OCI-LY7 (cell line): ENCODE data around the gene TRIM8. TPM values are rescaled to one million over a fixed set of nuclear protein-coding genes. Genes with fewer than 3 reads are reported as not detected.

Experiments used
- BruUV-seq: library from RNA; stranded (reverse); fragments of 400-500 nt; replicated peaks from 2 replicates; lab custom pipeline; 2021; lab: Mats Ljungman, UMichigan
- CTCF ChIA-PET: fragments of 300-600 bp; sonication (Branson Sonifier 250); formaldehyde crosslinking; loops from one replicate; lab custom pipeline; 2022; ENCODE audit warnings: antibody characterized with exemption; ENCODE audit not compliant: unreplicated experiment; lab: Charles Lee
- POLR2A ChIA-PET: fragments of 300-600 bp; sonication (Branson Sonifier 250); formaldehyde crosslinking; loops from one replicate; lab custom pipeline; 2022; ENCODE audit warnings: antibody characterized with exemption; lab: Charles Lee
- DNase-seq: peaks from one replicate; pipeline ENCODE4 v3.0.0-alpha.2; 2015; ENCODE audit warnings: low spot score
- H2AFZ ChIP-seq: fragments of 200-600 bp; sonication (generic), shearing (Covaris generic); 2 replicates; pipeline ENCODE4 v1.6.1; 2014; ENCODE audit warnings: mild to moderate bottlenecking, antibody characterized with exemption, low read length, moderate library complexity
- H3K27ac ChIP-seq: fragments of 200-600 bp; sonication (generic); 2 replicates; pipeline ENCODE4 v1.5.1; 2014; ENCODE audit warnings: mixed run types, low read depth, mild to moderate bottlenecking, moderate library complexity, low read length, inconsistent platforms; ENCODE audit not compliant: poor library complexity, severe bottlenecking
- H3K36me3 ChIP-seq: fragments of 200-600 bp; sonication (generic); 2 replicates; pipeline ENCODE4 v1.6.1; 2014; ENCODE audit warnings: mild to moderate bottlenecking, antibody characterized with exemption, low read length, moderate library complexity, mixed read lengths; ENCODE audit not compliant: insufficient read depth
- H3K4me1 ChIP-seq: fragments of 200-600 bp; sonication (generic); 2 replicates; pipeline ENCODE4 v1.5.1; 2014; ENCODE audit warnings: mild to moderate bottlenecking, low read length; ENCODE audit not compliant: insufficient read depth, poor library complexity, severe bottlenecking
- H3K4me2 ChIP-seq: fragments of 200-600 bp; sonication (generic); 2 replicates; pipeline ENCODE4 v1.6.1; 2014; ENCODE audit warnings: mild to moderate bottlenecking, low read length
- H3K4me3 ChIP-seq: fragments of 200-600 bp; sonication (generic); 2 replicates; pipeline ENCODE4 v1.5.1; 2014; ENCODE audit warnings: mild to moderate bottlenecking, low read depth, low read length; ENCODE audit not compliant: poor library complexity, severe bottlenecking
- H3K79me2 ChIP-seq: fragments of 200-600 bp; sonication (generic); 2 replicates; pipeline ENCODE4 v1.6.1; 2016; ENCODE audit warnings: low read depth, mild to moderate bottlenecking, low read length, moderate library complexity, mixed read lengths; ENCODE audit not compliant: insufficient read depth
- H3K9me2 ChIP-seq: fragments of 200-600 bp; sonication (generic); 2 replicates; pipeline ENCODE4 v1.6.1; 2016; ENCODE audit warnings: mild to moderate bottlenecking, low read length, mixed read lengths; ENCODE audit not compliant: insufficient read depth
- H3K9me3 ChIP-seq: fragments of 200-600 bp; sonication (generic); 2 replicates; pipeline ENCODE4 v1.6.1; 2014; ENCODE audit warnings: mild to moderate bottlenecking, mixed run types, low read length, mixed read lengths
- H4K20me1 ChIP-seq: fragments of 200-600 bp; sonication (generic); 2 replicates; pipeline ENCODE4 v1.6.1; 2014; ENCODE audit warnings: mild to moderate bottlenecking, antibody characterized with exemption, low read length, moderate library complexity, mixed read lengths; ENCODE audit not compliant: insufficient read depth
- EZH2phosphoT487 ChIP-seq: fragments of 200-600 bp; sonication (generic); IDR thresholded peaks from 2 replicates; pipeline ENCODE4 v1.6.1; 2018; ENCODE audit warnings: low read depth, borderline replicate concordance, mild to moderate bottlenecking, mixed run types, antibody characterized with exemption, low read length, moderate library complexity, mixed read lengths
- intact Hi-C: fragments of 100-400 bp; cut with micrococcal nuclease; formaldehyde crosslinking; loops from one replicate; pipeline ENCODE4 v1.10.0; 2022; ENCODE audit not compliant: unreplicated experiment
- total RNA-seq, 2 experiments: library from RNA; depleted of rRNA in 1 of 2; stranded (reverse); fragments of >200 nt in 1 of 2; shearing (Covaris generic) in 1 of 2; gene quantifications; 2 replicates each; pipeline ENCODE4 v1.2.3, GENCODE V29; 2014 to 2022
- TF ChIP-seq, protein P1 (sequence below): fragments of 200-600 bp; sonication (generic); conservative IDR thresholded peaks from 2 replicates; pipeline ENCODE4 v1.5.1; 2014; ENCODE audit warnings: mild to moderate bottlenecking, antibody characterized with exemption, low read length, moderate library complexity, mixed read lengths

The TRIM8 gene
- total RNA-seq, 2 experiments from 2014 or later: 54.2 to 92.1 TPM

DNA sequence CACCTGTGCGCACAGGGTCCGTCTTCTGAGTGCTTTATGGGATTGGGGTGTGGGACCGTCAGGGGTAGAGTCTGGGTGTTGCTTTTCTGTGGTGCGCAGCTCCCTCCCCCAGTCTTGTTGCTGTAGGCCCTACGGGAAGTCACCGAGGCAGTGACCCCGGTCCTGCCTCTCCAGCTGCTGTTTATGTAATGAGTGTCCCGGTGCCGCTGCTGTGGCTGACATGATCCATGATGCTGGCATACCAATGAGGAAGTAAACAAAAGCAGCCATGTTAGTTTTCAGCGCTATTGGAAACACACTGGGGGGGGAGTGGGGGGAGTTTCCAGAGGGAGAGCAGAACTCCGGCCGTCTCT lies 1.1 kb downstream of the TRIM8 start:
- peaks cover 25% of the 10 kb centered on the region; the same call in 1 of the 2 replicates for H3K36me3 ChIP-seq
- no peak for TF ChIP-seq EZH2phosphoT487
- TF ChIP-seq, protein P1, sequence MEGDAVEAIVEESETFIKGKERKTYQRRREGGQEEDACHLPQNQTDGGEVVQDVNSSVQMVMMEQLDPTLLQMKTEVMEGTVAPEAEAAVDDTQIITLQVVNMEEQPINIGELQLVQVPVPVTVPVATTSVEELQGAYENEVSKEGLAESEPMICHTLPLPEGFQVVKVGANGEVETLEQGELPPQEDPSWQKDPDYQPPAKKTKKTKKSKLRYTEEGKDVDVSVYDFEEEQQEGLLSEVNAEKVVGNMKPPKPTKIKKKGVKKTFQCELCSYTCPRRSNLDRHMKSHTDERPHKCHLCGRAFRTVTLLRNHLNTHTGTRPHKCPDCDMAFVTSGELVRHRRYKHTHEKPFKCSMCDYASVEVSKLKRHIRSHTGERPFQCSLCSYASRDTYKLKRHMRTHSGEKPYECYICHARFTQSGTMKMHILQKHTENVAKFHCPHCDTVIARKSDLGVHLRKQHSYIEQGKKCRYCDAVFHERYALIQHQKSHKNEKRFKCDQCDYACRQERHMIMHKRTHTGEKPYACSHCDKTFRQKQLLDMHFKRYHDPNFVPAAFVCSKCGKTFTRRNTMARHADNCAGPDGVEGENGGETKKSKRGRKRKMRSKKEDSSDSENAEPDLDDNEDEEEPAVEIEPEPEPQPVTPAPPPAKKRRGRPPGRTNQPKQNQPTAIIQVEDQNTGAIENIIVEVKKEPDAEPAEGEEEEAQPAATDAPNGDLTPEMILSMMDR: no peak
- no peaks in the 10 kb centered on the region for H4K20me1 ChIP-seq
- CTCF ChIA-PET: interaction anchor here (1.3 kb wide), 1 partner anchor 30 kb away, joined by 7 read pairs; no protein-coding TSS in a partner anchor
- H3K79me2 ChIP-seq: peaks cover 59% of the 10 kb centered on the region
- peak overlapping the region; percentile 14; the same call in 1 of the 2 replicates for H2AFZ ChIP-seq
- H3K9me3 ChIP-seq: no peaks in the 10 kb centered on the region
- peak; percentile 67 for DNase-seq
- POLR2A ChIA-PET: interaction anchor here (0.7 to 2.2 kb wide), 6 partner anchors 14 to 1594 kb away, joined by 3 to 11 read pairs (median 6); partner anchors contain the start of genes ARL3 and SFXN2
- peak overlapping the region; percentile 84 for H3K4me3 ChIP-seq
- peak overlapping the region; percentile 82 for H3K4me2 ChIP-seq
- intact Hi-C loops: loop anchor here (5.0 to 10.0 kb wide), 4 partner anchors 193 to 951 kb away; partner anchors contain the start of genes C10orf95, FBXW4, NT5C2 and PPRC1
- BruUV-seq: no TSS peak
- no peaks in the 10 kb centered on the region for H3K9me2 ChIP-seq
- H3K27ac ChIP-seq: peak overlapping the region; percentile 95
- peaks cover 44% of the 10 kb centered on the region for H3K4me1 ChIP-seq

DNA sequence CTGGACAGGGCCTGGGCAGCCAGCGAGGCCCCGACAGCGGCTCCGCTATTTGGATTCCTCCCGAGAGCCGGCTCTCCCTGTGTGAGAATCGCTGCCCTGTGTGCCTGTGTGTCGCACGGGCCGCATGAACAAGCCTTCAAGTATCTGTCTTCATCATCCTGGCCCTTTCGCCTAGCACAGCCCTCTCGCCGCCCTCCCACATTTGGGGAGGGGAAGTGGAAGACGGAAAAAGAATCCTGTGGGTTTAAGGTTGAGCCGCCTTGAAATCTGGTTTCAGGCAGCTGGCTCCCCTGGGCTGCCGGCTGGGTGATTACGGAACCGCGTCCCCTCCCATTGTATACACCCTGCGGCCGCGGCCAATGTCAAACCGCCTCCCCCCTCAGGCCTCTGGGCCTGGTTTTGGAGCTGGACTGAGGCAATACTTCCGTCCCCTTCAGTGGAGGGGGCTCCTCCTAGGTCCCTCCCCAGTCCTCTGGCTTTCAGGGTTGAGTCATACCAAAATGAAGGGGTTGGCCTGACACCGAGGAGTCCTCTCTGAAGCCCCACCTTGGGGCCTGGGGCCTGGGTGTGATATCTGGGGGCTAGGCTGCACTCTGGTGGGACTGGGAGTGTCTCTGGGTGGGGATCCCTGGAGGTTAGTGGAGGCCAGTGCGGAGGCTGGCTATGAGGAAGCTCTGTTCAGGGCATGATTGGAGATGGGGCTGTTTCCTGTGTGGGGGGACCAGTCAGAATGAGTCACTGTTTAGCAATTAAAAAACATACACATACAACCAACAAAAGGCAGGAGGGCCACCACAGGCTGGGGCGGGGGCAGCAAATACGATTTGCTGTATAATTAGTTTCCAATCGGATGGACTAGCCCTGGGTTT lies 1.7 kb downstream of the TRIM8 start:
- BruUV-seq: TSS peak; percentile 60
- H4K20me1 ChIP-seq: no peaks in the 10 kb centered on the region
- POLR2A ChIA-PET: interaction anchor here (0.5 to 2.2 kb wide), 10 partner anchors 10 to 1595 kb away, joined by 3 to 11 read pairs (median 4); partner anchors contain the start of genes ARL3 and SFXN2

More for the DNA sequence above, 1.7 kb downstream of the TRIM8 start:
- intact Hi-C loops: loop anchor here (2.0 to 10.0 kb wide), 5 partner anchors 143 to 951 kb away; partner anchors contain the start of genes ACTR1A, C10orf95, FBXW4 and NT5C2
- Histone ChIP-seq H3K9me3 (no peaks in the 10 kb centered on the region), H3K36me3 (peaks cover 29% of the 10 kb centered on the region; the same call in 1 of the 2 replicates), H3K9me2 (no peaks in the 10 kb centered on the region), H3K79me2 (peaks cover 65% of the 10 kb centered on the region), H3K4me3 (peak overlapping the region; percentile 84), H3K4me1 (peaks cover 50% of the 10 kb centered on the region), H3K27ac (peak overlapping the region; percentile 95), H3K4me2 (peak overlapping the region; percentile 82), H2AFZ (no peak overlapping the region)
- CTCF ChIA-PET: no interaction called here
- TF ChIP-seq, protein P1: no peak
- no peak for TF ChIP-seq EZH2phosphoT487
- peak; percentile 82 for DNase-seq
